T-cell (primary cell): ENCODE data around the gene SLC6A11. TPM values are rescaled to one million over a fixed set of nuclear protein-coding genes. Genes with fewer than 3 reads are reported as not detected.

ENCODE experiments used
- ATAC-seq, 4 experiments: fragments of 200-7000 bp in 3 of 4; fragments of 150-1000 bp in 1 of 4; cut with Tn5 transposase; replicated peaks in 1 of 4; 1 replicate in 3 of 4; 2 replicates in 1 of 4; pipeline ENCODE4 v1.10.0; 2021; ENCODE audit warnings: moderate library complexity in 3 of 4, mild to moderate bottlenecking in 2 of 4, moderate number of reproducible peaks in 1 of 4
- CTCF ChIA-PET, 2 donors: fragments of 300-600 bp; sonication (Branson Sonifier 250); formaldehyde crosslinking; loops; one replicate each; lab custom pipeline; 2022; ENCODE audit warnings: antibody characterized with exemption in 2 of 2; lab: Charles Lee
- POLR2A ChIA-PET, 2 donors: fragments of 300-600 bp; sonication (Branson Sonifier 250); formaldehyde crosslinking; loops; one replicate each; lab custom pipeline; 2022; ENCODE audit warnings: antibody characterized with exemption in 2 of 2; lab: Charles Lee
- DNase-seq, 35 experiments: peaks; one replicate each; pipeline versions ENCODE4 v3.0.0 to v3.0.0-alpha.2; 2013 to 2023
- H3K27ac ChIP-seq: one replicate; pipeline ENCODE4 v1.5.1; 2013; ENCODE audit warnings: low read length
- H3K27me3 ChIP-seq, 2 experiments: replicated peaks in 1 of 2; 1 replicate in 1 of 2; 2 replicates in 1 of 2; pipeline versions ENCODE4 v1.6.1 to v1.7.0; 2013; ENCODE audit warnings: low read length in 1 of 2, mixed read lengths in 1 of 2; ENCODE audit not compliant: control insufficient read depth in 2 of 2, insufficient read depth in 2 of 2; ENCODE audit errors: extremely low read depth in 1 of 2
- H3K36me3 ChIP-seq, 2 donors: 1 replicate in 1 of 2; 2 replicates in 1 of 2; pipeline versions ENCODE4 v1.6.1 to v1.7.0; 2013; ENCODE audit warnings: low read length in 1 of 2; ENCODE audit not compliant: control insufficient read depth in 2 of 2, insufficient read depth in 1 of 2; ENCODE audit errors: extremely low read depth in 1 of 2
- H3K4me1 ChIP-seq, 2 experiments: 1 replicate in 1 of 2; 2 replicates in 1 of 2; pipeline versions ENCODE4 v1.6.1 to v1.7.0; 2013; ENCODE audit warnings: low read length in 2 of 2, mixed read lengths in 1 of 2; ENCODE audit not compliant: insufficient read depth in 2 of 2, control insufficient read depth in 1 of 2; ENCODE audit errors: extremely low read depth in 1 of 2
- H3K4me3 ChIP-seq, 2 donors: 1 replicate in 1 of 2; 2 replicates in 1 of 2; pipeline versions ENCODE4 v1.5.1 to v1.7.0; 2013; ENCODE audit warnings: mild to moderate bottlenecking in 2 of 2, low read length in 1 of 2, moderate library complexity in 1 of 2; ENCODE audit not compliant: control insufficient read depth in 1 of 2; ENCODE audit errors: extremely low read depth in 1 of 2
- H3K9me3 ChIP-seq: 2 replicates; pipeline ENCODE4 v1.7.0; 2013
- H3K27ac Mint-ChIP-seq, 2 donors: one replicate each; pipeline ENCODE4 v1.8.0; 2020 to 2021; ENCODE audit warnings: mild to moderate bottlenecking in 2 of 2, mixed read lengths in 2 of 2
- H3K27me3 Mint-ChIP-seq, 2 donors: one replicate each; pipeline ENCODE4 v1.8.0; 2021 to 2022; ENCODE audit warnings: mixed read lengths in 2 of 2
- H3K36me3 Mint-ChIP-seq: one replicate; pipeline ENCODE4 v1.8.0; 2021; ENCODE audit warnings: mixed read lengths
- H3K4me1 Mint-ChIP-seq, 3 donors: one replicate each; pipeline ENCODE4 v1.8.0; 2020 to 2022; ENCODE audit warnings: mixed read lengths in 3 of 3, mild to moderate bottlenecking in 1 of 3
- H3K4me3 Mint-ChIP-seq, 3 donors: one replicate each; pipeline ENCODE4 v1.8.0; 2020 to 2022; ENCODE audit warnings: mild to moderate bottlenecking in 3 of 3, mixed read lengths in 3 of 3, moderate library complexity in 3 of 3
- H3K9me3 Mint-ChIP-seq, 3 donors: one replicate each; pipeline ENCODE4 v1.8.0; 2020 to 2022; ENCODE audit warnings: mixed read lengths in 3 of 3
- WGBS: methylation state at CpG from one replicate; pipeline ENCODE4 v1.1.5; 2013; ENCODE audit warnings: missing lambda C conversion rate; ENCODE audit not compliant: insufficient coverage; 5-methylcytosine and 5-hydroxymethylcytosine counted together
- total RNA-seq, 35 experiments: library from RNA in 6 of 35; stranded (reverse) in 6 of 35; fragments of 120-200 nt in 1 of 35; gene quantifications; one replicate each; pipeline versions ENCODE4 v1.2.1 to v1.2.4 and lab custom pipeline; 2013 to 2026

Gene SLC6A11
- total RNA-seq, 5 donors from 2014 or later (not counting 1 experiment from before 2014, with no cell fraction given), result not detected

DNA sequence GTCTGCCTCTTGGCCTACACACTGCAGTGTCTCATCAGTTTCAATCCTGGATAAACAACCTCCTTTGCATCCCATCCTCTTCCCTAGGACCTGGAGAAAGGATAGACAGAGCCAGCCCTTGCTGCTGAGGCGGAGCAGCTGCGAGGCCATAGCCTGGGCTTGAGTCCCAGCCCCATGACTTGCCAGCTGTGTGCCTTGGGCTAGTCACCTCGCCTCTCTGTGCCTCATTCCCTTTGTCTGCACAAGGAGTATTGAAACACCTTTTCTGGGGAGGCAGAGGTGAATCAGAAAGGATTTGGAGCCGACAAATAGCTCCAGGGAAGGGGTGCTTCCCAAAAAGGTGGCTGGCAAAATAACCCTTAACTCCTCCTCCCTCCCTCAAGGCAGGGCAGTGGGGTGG lies 111.5 kb downstream of the SLC6A11 start:
- H3K27ac Mint-ChIP-seq, result no peak overlapping the region
- WGBS, result 60% methylated on average over 3 of the region's 4 CpGs

DNA sequence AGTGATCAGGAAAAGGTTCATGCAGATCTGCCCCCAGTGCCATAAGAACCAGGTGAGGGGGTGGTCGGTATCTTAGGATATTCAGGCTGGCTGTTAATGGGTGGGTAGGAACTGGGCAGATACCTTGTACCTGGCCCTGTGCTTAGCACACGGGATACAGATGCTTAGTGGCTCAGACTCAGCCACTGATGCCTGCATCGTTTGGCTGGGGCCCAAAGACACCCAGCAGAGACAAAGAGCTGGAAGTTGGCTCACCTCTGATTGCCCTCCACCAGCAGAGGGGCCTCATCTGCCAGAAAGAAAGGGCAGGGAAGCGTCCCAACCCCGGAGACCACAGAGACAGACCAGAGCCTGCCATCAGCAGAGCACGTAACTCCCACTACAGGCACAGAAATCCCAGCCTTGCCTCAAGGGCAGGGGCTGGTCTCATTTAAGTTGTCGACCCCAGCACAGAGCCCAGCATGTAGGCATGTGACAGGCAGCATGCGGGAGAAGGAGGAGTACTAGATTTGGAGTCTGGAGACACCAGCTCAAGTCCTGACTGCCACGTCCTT lies 112.5 kb downstream of the SLC6A11 start:
- ATAC-seq, result peak in 1 of 4 experiments; percentile 30
- no peak for DNase-seq
- no peaks in the 10 kb centered on the region for H3K36me3 ChIP-seq
- H3K4me3 Mint-ChIP-seq, result no peak overlapping the region
- POLR2A ChIA-PET, result no interaction called here
- no peaks in the 10 kb centered on the region for H3K4me1 Mint-ChIP-seq
- WGBS, result 60% methylated on average over 6 of the region's 9 CpGs
- no peak overlapping the region for H3K27ac ChIP-seq
- peaks cover 12 to 19% of the 10 kb centered on the region in 2 donors for H3K27me3 Mint-ChIP-seq
- no peak overlapping the region for H3K27ac Mint-ChIP-seq
- no peaks in the 10 kb centered on the region for H3K4me1 ChIP-seq
- H3K9me3 ChIP-seq, result no peaks in the 10 kb centered on the region
- H3K9me3 Mint-ChIP-seq, result peaks cover 0 to 8% (median 6%) of the 10 kb centered on the region in 3 donors
- H3K36me3 Mint-ChIP-seq, result no peaks in the 10 kb centered on the region
- H3K4me3 ChIP-seq, result no peak overlapping the region
- CTCF ChIA-PET, result no interaction called here
- H3K27me3 ChIP-seq, result peaks cover 0 to 23% of the 10 kb centered on the region in 2 experiments

More for the DNA sequence above, 111.5 kb downstream of the SLC6A11 start:
- H3K9me3 ChIP-seq, result no peaks in the 10 kb centered on the region
- ChIA-PET POLR2A (no interaction called here), CTCF (no interaction called here)
- H3K27me3 Mint-ChIP-seq, result peaks cover 7 to 17% of the 10 kb centered on the region in 2 donors
- H3K4me3 Mint-ChIP-seq, result no peak overlapping the region
- H3K4me3 ChIP-seq, result no peak overlapping the region
- peaks cover 0 to 8% (median 6%) of the 10 kb centered on the region in 3 donors for H3K9me3 Mint-ChIP-seq
- H3K27me3 ChIP-seq, result peaks cover 0 to 16% of the 10 kb centered on the region in 2 experiments
- no peaks in the 10 kb centered on the region for H3K36me3 ChIP-seq
- no peaks in the 10 kb centered on the region for H3K4me1 ChIP-seq
- ATAC-seq (no peak), DNase-seq (no peak)
- no peaks in the 10 kb centered on the region for H3K36me3 Mint-ChIP-seq
- no peak overlapping the region for H3K27ac ChIP-seq
- H3K4me1 Mint-ChIP-seq, result no peaks in the 10 kb centered on the region

DNA sequence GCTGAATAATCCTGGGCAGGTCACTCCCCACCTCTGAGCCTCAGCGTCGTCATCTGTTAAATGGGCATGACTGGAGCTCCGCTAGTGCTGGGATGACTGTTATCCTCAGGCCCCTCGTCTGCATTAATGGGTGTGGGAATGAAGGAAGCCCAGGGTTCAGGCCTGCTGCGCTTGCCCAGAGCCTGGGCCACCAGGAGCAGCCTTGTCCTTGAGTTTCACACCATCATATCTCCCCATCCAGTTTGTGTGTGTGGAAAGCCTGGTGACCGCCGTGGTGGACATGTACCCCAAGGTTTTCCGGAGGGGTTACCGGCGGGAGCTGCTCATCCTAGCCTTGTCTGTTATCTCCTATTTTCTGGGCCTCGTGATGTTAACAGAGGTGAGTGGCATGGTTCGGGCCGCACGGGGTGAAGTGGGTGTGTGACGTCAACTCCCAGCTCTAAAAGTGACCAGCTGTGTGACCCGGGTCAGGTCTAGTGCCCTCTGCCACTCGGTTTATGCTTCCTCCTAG lies 113.0 kb downstream of the SLC6A11 start:
- Histone ChIP-seq H3K4me1 (no peaks in the 10 kb centered on the region), H3K27ac (no peak overlapping the region), H3K4me3 (no peak overlapping the region), H3K9me3 (no peaks in the 10 kb centered on the region), H3K27me3 (peaks cover 0 to 26% of the 10 kb centered on the region in 2 experiments), H3K36me3 (no peaks in the 10 kb centered on the region)
- H3K27me3 Mint-ChIP-seq, result peaks cover 12 to 19% of the 10 kb centered on the region in 2 donors
- ChIA-PET CTCF (no interaction called here), POLR2A (no interaction called here)
- H3K36me3 Mint-ChIP-seq, result no peaks in the 10 kb centered on the region
- no peak for ATAC-seq
- DNase-seq, result no peak
- WGBS, result 95% methylated on average over 9 of the region's 17 CpGs
- H3K4me1 Mint-ChIP-seq, result no peaks in the 10 kb centered on the region
- no peak overlapping the region for H3K4me3 Mint-ChIP-seq
- H3K27ac Mint-ChIP-seq, result no peak overlapping the region
- peaks cover 0 to 6% (median 5%) of the 10 kb centered on the region in 3 donors for H3K9me3 Mint-ChIP-seq

DNA sequence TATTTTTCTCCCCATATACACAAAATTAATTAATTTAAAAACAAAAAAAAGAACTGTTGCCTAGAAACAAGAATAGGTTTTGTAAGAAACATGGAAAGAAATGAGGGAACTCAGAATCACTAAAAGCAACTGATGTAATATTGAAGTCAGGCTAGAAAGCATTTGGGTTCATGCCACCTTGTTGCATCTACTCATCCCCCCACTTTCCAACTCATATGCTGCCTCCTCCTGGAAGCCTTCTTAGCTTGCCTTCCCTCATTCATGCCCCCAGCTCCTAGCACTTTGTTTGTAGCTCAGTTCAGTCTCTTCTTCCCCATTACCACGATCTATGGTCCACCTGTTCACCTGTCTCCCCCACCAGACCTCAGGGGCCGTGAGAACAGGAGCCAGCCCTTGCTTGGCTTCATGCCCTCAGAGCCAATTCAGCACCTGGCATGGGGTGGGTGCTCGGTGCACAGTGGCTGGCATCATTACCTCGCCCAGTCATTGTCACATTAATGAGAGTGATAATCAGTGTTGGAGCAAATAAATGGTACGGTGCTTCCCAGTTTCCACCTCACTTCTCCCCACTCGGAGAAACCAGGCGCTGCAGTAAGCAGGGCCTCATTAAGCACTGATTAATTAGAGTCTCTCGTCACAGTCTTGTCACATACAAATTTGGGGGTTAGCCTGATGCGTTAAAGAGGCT lies 114.1 kb downstream of the SLC6A11 start:
- Mint-ChIP-seq H3K4me1 (no peaks in the 10 kb centered on the region), H3K36me3 (no peaks in the 10 kb centered on the region), H3K27ac (peak overlapping the region in 1 of 2 donors; percentile 14), H3K9me3 (no peaks in the 10 kb centered on the region), H3K27me3 (peaks cover 12 to 14% of the 10 kb centered on the region in 2 donors), H3K4me3 (no peak overlapping the region)
- no peaks in the 10 kb centered on the region for H3K4me1 ChIP-seq
- peaks cover 0 to 31% of the 10 kb centered on the region in 2 experiments for H3K27me3 ChIP-seq
- 67% methylated on average over 1 of the region's 9 CpGs for WGBS
- H3K9me3 ChIP-seq, result no peaks in the 10 kb centered on the region
- CTCF ChIA-PET, result no interaction called here
- POLR2A ChIA-PET, result interaction anchor here in 1 of 2 donors (0.6 kb wide), 1 partner anchor 278 kb away, joined by 3 read pairs; no protein-coding TSS in a partner anchor
- no peak overlapping the region for H3K4me3 ChIP-seq
- H3K36me3 ChIP-seq, result no peaks in the 10 kb centered on the region
- H3K27ac ChIP-seq, result no peak overlapping the region
- ATAC-seq (no peak), DNase-seq (no peak)

DNA sequence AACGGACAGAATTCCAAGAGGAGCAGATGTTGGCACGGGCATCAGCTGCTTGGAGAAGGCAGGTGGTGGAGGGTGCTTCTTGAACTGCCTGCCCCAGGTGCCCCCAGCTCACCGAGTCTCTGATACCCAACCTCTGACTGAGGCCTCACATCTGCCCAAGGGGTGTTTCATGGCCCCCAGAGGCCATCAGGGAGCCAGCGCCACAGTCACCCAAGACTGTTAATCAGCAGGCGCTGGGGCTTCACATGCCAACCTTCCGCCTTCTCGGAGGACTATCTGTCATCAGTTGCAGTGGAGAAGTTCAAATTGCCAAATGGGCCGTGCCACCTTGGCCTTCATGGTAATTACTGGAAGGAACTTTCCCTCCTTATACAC lies 114.6 kb downstream of the SLC6A11 start:
- no peak overlapping the region for H3K27ac ChIP-seq
- no peaks in the 10 kb centered on the region for H3K36me3 ChIP-seq
- Mint-ChIP-seq H3K27ac (no peak overlapping the region), H3K9me3 (no peaks in the 10 kb centered on the region), H3K4me3 (no peak overlapping the region), H3K36me3 (no peaks in the 10 kb centered on the region), H3K27me3 (peaks cover 11 to 12% of the 10 kb centered on the region in 2 donors), H3K4me1 (no peaks in the 10 kb centered on the region)
- H3K4me1 ChIP-seq, result no peaks in the 10 kb centered on the region
- CTCF ChIA-PET, result no interaction called here
- no peak overlapping the region for H3K4me3 ChIP-seq
- H3K9me3 ChIP-seq, result no peaks in the 10 kb centered on the region
- DNase-seq (no peak), ATAC-seq (no peak)
- 64% methylated on average over 3 of the region's 8 CpGs for WGBS
- H3K27me3 ChIP-seq, result peaks cover 0 to 27% of the 10 kb centered on the region in 2 experiments
- POLR2A ChIA-PET, result interaction anchor here in 1 of 2 donors (0.6 kb wide), 1 partner anchor 277 kb away, joined by 3 read pairs; no protein-coding TSS in a partner anchor

DNA sequence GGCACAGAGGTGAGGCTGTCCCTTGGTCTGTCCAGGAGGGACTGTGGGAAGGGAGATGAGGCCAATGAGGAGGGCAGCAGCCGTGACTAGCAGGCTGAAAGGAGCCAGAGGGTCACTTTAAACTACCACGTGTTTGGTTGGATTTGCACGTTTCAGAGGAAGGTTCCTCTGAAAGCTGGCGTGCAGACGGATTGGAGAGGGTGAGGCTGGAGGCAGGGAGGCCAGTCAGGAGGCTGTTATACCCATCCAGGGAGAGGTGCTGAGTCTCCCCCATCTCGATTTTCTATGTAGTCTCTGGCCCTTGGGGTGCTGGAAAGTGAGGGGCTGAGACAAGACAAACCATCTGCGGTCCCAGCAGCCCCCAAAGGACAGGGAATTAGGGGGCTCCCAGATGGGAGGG lies 116.6 kb downstream of the SLC6A11 start:
- no peak for ATAC-seq
- Histone ChIP-seq H3K4me1 (no peaks in the 10 kb centered on the region), H3K27me3 (peaks cover 0 to 24% of the 10 kb centered on the region in 2 experiments), H3K36me3 (no peaks in the 10 kb centered on the region), H3K4me3 (no peak overlapping the region), H3K27ac (no peak overlapping the region), H3K9me3 (no peaks in the 10 kb centered on the region)
- no peak overlapping the region for H3K27ac Mint-ChIP-seq
- POLR2A ChIA-PET, result no interaction called here
- peaks cover 4 to 12% of the 10 kb centered on the region in 2 donors for H3K27me3 Mint-ChIP-seq
- no peaks in the 10 kb centered on the region for H3K36me3 Mint-ChIP-seq
- no peak for DNase-seq
- no peaks in the 10 kb centered on the region for H3K4me1 Mint-ChIP-seq
- 77% methylated on average over 7 of the region's 7 CpGs for WGBS
- H3K4me3 Mint-ChIP-seq, result no peak overlapping the region
- H3K9me3 Mint-ChIP-seq, result no peaks in the 10 kb centered on the region
- CTCF ChIA-PET, result no interaction called here
